ENCODE results near the gene SATB1.
"Not testable (repeated sequence)": the region's sequence is repeated elsewhere in the genome, so short reads cannot be mapped to it uniquely, and the experiment has no call there.

The SATB1 gene
- 205 to 251 reads per million in 2 experiments for total RNA-seq

- DNase-seq (ENCODE audit: low read depth): peak; percentile 55
Observed at GRCh38 chr3:18424729-18425640, at the start of gene SATB1. Gene SATB1, minus strand, starts transcription at chr3:18425339. Its CDS starts 4,372 bp downstream, at chr3:18420967.

GRCh38 chr3:18474202-18474601 is 49.1 kb upstream of the SATB1 start:
- no peak for DNase-seq (ENCODE audit: low read depth)

GRCh38 chr3:18469775-18470174 is 44.6 kb upstream of the SATB1 start:
- DNase-seq (ENCODE audit: low read depth): no peak

GRCh38 chr3:18466136-18466535 is 41.0 kb upstream of the SATB1 start:
- DNase-seq (ENCODE audit: low read depth): no peak

- no peak for DNase-seq (ENCODE audit: low read depth)
Observed at GRCh38 chr3:18454766-18455165, 29.6 kb upstream of the SATB1 start.

GRCh38 chr3:18449618-18450017 is 24.5 kb upstream of the SATB1 start:
- not testable (repeated sequence) for DNase-seq (ENCODE audit: low read depth)

GRCh38 chr3:18447720-18448119 is 22.6 kb upstream of the SATB1 start:
- DNase-seq (ENCODE audit: low read depth): no peak

- DNase-seq (ENCODE audit: low read depth): no peak
Observed at GRCh38 chr3:18446149-18446825, 21.1 kb upstream of the SATB1 start.

- peak; percentile 70 for DNase-seq (ENCODE audit: low read depth)
Observed at GRCh38 chr3:18445401-18446148, 20.4 kb upstream of the SATB1 start.

- peak; percentile 63 for DNase-seq (ENCODE audit: low read depth)
Observed at GRCh38 chr3:18444595-18445400, 19.7 kb upstream of the SATB1 start.

- DNase-seq (ENCODE audit: low read depth): no peak
Observed at GRCh38 chr3:18443665-18444594, 18.8 kb upstream of the SATB1 start.

GRCh38 chr3:18442756-18443664 is 17.9 kb upstream of the SATB1 start:
- DNase-seq (ENCODE audit: low read depth): no peak

GRCh38 chr3:18441551-18441950 is 16.4 kb upstream of the SATB1 start:
- no peak for DNase-seq (ENCODE audit: low read depth)

GRCh38 chr3:18440066-18440722 is 15.1 kb upstream of the SATB1 start:
- no peak for DNase-seq (ENCODE audit: low read depth)

- DNase-seq (ENCODE audit: low read depth): no peak
Observed at GRCh38 chr3:18439281-18439680, 14.1 kb upstream of the SATB1 start.

GRCh38 chr3:18438586-18438985 is 13.4 kb upstream of the SATB1 start:
- DNase-seq (ENCODE audit: low read depth): peak; percentile 48

- DNase-seq (ENCODE audit: low read depth): no peak
Observed at GRCh38 chr3:18436213-18436612, 11.1 kb upstream of the SATB1 start.

GRCh38 chr3:18434711-18435110 is 9.6 kb upstream of the SATB1 start:
- no peak for DNase-seq (ENCODE audit: low read depth)

- no peak for DNase-seq (ENCODE audit: low read depth)
Observed at GRCh38 chr3:18432752-18433151, 7.6 kb upstream of the SATB1 start.
